SK-N-SH (cell line): ENCODE data around the gene PKDCC.

Source experiments
- CHD2 ChIP-seq: fragments of 150-350 bp; IDR thresholded peaks from 2 replicates; pipeline ENCODE4 v1.6.1; 2018; ENCODE audit warnings: low read length; ENCODE audit not compliant: partially characterized antibody
- CTCF ChIP-seq: fragments of 200-600 bp; sonication (generic); IDR thresholded peaks from 2 replicates; pipeline ENCODE4 v1.6.1; 2017; ENCODE audit warnings: antibody characterized with exemption, mild to moderate bottlenecking, moderate library complexity
- EP300 ChIP-seq, 2 experiments: IDR thresholded peaks; 2 replicates each; pipeline versions ENCODE4 v1.4.0 to v1.6.1; 2012; ENCODE audit warnings: borderline replicate concordance in 1 of 2, low read depth in 1 of 2, low read length in 1 of 2
- POLR2AphosphoS5 ChIP-seq: IDR thresholded peaks from 2 replicates; pipeline ENCODE4 v1.6.1; 2012; ENCODE audit warnings: low read depth, low read length
- RFX5 ChIP-seq: IDR thresholded peaks from 2 replicates; pipeline ENCODE4 v1.6.1; 2012; ENCODE audit warnings: mild to moderate bottlenecking, improper control_type of control experiment, low read length
- YY1 ChIP-seq: IDR thresholded peaks from 2 replicates; pipeline ENCODE4 v1.4.0; 2012; ENCODE audit warnings: low read depth, mild to moderate bottlenecking
- ZBTB33 ChIP-seq: IDR thresholded peaks from 2 replicates; pipeline ENCODE4 v1.4.0; 2012; ENCODE audit warnings: low read depth, borderline replicate concordance

DNA sequence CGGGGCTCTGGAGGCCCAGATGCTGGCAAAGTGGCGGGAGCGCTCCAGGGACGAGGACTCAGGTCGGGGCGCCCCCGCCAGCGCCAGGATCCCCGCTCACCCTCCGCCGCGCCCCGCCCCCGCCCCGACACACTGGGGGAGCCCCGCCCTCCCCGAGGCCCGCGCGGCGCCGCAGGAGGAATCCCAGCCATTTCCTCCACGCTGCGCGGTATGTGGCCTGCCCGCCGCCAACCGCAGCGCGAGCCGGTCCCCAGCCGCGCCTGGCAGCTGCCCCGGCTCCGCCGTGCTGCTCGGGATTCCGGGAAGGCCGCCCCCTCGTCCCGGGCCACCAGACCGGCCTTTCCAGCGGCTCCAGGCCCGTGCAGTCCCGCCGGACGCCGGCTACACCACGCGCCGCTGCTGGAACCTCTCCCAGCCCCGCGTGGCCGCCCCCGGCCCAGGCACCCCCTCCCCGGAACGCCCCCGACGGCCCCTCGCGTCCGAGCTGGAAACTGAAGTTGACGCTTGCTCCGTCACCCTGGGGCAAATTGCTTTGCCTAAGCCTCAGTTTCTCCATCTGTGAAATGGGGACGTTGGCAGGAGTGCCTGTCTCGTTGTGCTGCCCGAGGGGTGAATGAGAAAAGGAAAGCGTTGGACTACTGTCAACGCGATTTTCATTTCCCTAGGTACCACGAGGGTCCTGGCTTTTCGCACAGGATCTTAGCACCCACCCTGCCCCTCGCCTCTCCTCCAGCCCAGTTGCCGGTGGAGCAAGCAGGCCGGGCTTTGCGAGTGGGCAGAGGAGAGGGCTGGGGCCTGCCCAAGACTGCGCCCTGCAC, 53.6 kb downstream of the PKDCC start:
- TF ChIP-seq CTCF (no peak), POLR2AphosphoS5 (no peak), CHD2 (no peak), RFX5 (no peak), ZBTB33 (no peak), YY1 (no peak), EP300 (IDR thresholded peaks at IDR 0.05; ENCODE audit: borderline replicate concordance in 1 of 2, low read depth in 1 of 2, low read length in 1 of 2) (no peak)
